GM18861 (cell line): Measurements from ENCODE around the gene OSMR.
"Not testable (repeated sequence)": the region's sequence is repeated elsewhere in the genome, so short reads cannot be mapped to it uniquely, and the experiment has no call there.

Experiments
- ATAC-seq: cut with Tn5 transposase; IDR thresholded peaks from one replicate; pipeline ENCODE4 v1.9.1; 2021; ENCODE audit not compliant: unreplicated experiment

Gene OSMR

GRCh38 chr5:38830521-38831051 is 15.2 kb upstream of the OSMR start:
- no peak for ATAC-seq

- no peak for ATAC-seq
Measured at GRCh38 chr5:38831117-38831516, 14.7 kb upstream of the OSMR start.

- no peak for ATAC-seq
Measured at GRCh38 chr5:38831909-38832308, 13.9 kb upstream of the OSMR start.

- no peak for ATAC-seq
Measured at GRCh38 chr5:38832810-38833209, 13.0 kb upstream of the OSMR start.

- no peak for ATAC-seq
Measured at GRCh38 chr5:38835887-38836286, 9.9 kb upstream of the OSMR start.

GRCh38 chr5:38837416-38837815 is 8.4 kb upstream of the OSMR start:
- no peak for ATAC-seq

- no peak for ATAC-seq
Measured at GRCh38 chr5:38837932-38838331, 7.9 kb upstream of the OSMR start.

- ATAC-seq: no peak
Measured at GRCh38 chr5:38843665-38844064, 2.1 kb upstream of the OSMR start.

- no peak for ATAC-seq
Measured at GRCh38 chr5:38846379-38847011, 683 bp downstream of the OSMR start.

- no peak for ATAC-seq
Measured at GRCh38 chr5:38847559-38848347, 1.9 kb downstream of the OSMR start.

GRCh38 chr5:38848637-38849036 is 2.8 kb downstream of the OSMR start:
- ATAC-seq: no peak

- ATAC-seq: not testable (repeated sequence)
Measured at GRCh38 chr5:38851640-38852039, 5.8 kb downstream of the OSMR start.

- ATAC-seq: no peak
Measured at GRCh38 chr5:38853753-38854470, 8.1 kb downstream of the OSMR start.

GRCh38 chr5:38854907-38855306 is 9.1 kb downstream of the OSMR start:
- no peak for ATAC-seq

GRCh38 chr5:38856660-38857059 is 10.8 kb downstream of the OSMR start:
- no peak for ATAC-seq

- no peak for ATAC-seq
Measured at GRCh38 chr5:38858839-38859238, 13.0 kb downstream of the OSMR start.

GRCh38 chr5:38861986-38862770 is 16.4 kb downstream of the OSMR start:
- ATAC-seq: not testable (repeated sequence)

GRCh38 chr5:38866362-38867031 is 20.7 kb downstream of the OSMR start:
- ATAC-seq: no peak

- ATAC-seq: no peak
Measured at GRCh38 chr5:38867032-38867398, 21.2 kb downstream of the OSMR start.

- no peak for ATAC-seq
Measured at GRCh38 chr5:38867416-38867815, 21.6 kb downstream of the OSMR start.
